ENCODE measurements around the gene SIM1.

SIM1 gene

GRCh38 chr6:100461917-100462705 is 2.6 kb downstream of the SIM1 start:
- TF ChIP-seq CTCF (IDR thresholded peaks at IDR 0.05; ENCODE audit: extremely low read depth, insufficient read depth, missing control alignments), result no peak
- in situ Hi-C loops (cut with MboI; ENCODE audit: low pct_unique_long_range_greater_than_20kb, low sequenced_read_pairs, unreplicated experiment), result loop anchor here (25.0 kb wide), 1 partner anchor 1625 kb away; the partner anchor contains the start of gene POU3F2

GRCh38 chr6:100461278-100461916 is 3.3 kb downstream of the SIM1 start:
- TF ChIP-seq CTCF (IDR thresholded peaks at IDR 0.05; ENCODE audit: extremely low read depth, insufficient read depth, missing control alignments), result no peak
- no peak for DNase-seq (ENCODE audit: low spot score)
- in situ Hi-C loops (cut with MboI; ENCODE audit: low pct_unique_long_range_greater_than_20kb, low sequenced_read_pairs, unreplicated experiment), result loop anchor here (25.0 kb wide), 1 partner anchor 1624 kb away; the partner anchor contains the start of gene POU3F2

More at GRCh38 chr6:100461917-100462705, 2.6 kb downstream of the SIM1 start:
- DNase-seq (ENCODE audit: low spot score), result no peak

GRCh38 chr6:100460650-100461204 is 4.0 kb downstream of the SIM1 start:
- TF ChIP-seq CTCF (IDR thresholded peaks at IDR 0.05; ENCODE audit: extremely low read depth, insufficient read depth, missing control alignments), result peak; percentile 21
- DNase-seq (ENCODE audit: low spot score), result no peak
- in situ Hi-C loops (cut with MboI; ENCODE audit: low pct_unique_long_range_greater_than_20kb, low sequenced_read_pairs, unreplicated experiment), result loop anchor here (25.0 kb wide), 1 partner anchor 1623 kb away; the partner anchor contains the start of gene POU3F2

GRCh38 chr6:100459592-100460184 is 5.0 kb downstream of the SIM1 start:
- TF ChIP-seq CTCF (IDR thresholded peaks at IDR 0.05; ENCODE audit: extremely low read depth, insufficient read depth, missing control alignments), result no peak
- DNase-seq (ENCODE audit: low spot score), result no peak
- in situ Hi-C loops (cut with MboI; ENCODE audit: low pct_unique_long_range_greater_than_20kb, low sequenced_read_pairs, unreplicated experiment), result loop anchor here (5.0 to 25.0 kb wide), 2 partner anchors 852 to 1622 kb away; partner anchors contain the start of genes POU3F2 and PRDM13

GRCh38 chr6:100458841-100459591 is 5.7 kb downstream of the SIM1 start:
- TF ChIP-seq CTCF (IDR thresholded peaks at IDR 0.05; ENCODE audit: extremely low read depth, insufficient read depth, missing control alignments), result no peak
- in situ Hi-C loops (cut with MboI; ENCODE audit: low pct_unique_long_range_greater_than_20kb, low sequenced_read_pairs, unreplicated experiment), result loop anchor here (5.0 to 25.0 kb wide), 2 partner anchors 852 to 1622 kb away; partner anchors contain the start of genes POU3F2 and PRDM13
- DNase-seq (ENCODE audit: low spot score), result no peak

Measured in GM13977 (cell line).